Cortex of kidney (tissue), 1 donor: Measurements from ENCODE around the gene YEATS4.

Experiments used
- DNase-seq: peaks from one replicate; lab custom pipeline; 2025; lab: John Stamatoyannopoulos, UW

Gene YEATS4

DNA sequence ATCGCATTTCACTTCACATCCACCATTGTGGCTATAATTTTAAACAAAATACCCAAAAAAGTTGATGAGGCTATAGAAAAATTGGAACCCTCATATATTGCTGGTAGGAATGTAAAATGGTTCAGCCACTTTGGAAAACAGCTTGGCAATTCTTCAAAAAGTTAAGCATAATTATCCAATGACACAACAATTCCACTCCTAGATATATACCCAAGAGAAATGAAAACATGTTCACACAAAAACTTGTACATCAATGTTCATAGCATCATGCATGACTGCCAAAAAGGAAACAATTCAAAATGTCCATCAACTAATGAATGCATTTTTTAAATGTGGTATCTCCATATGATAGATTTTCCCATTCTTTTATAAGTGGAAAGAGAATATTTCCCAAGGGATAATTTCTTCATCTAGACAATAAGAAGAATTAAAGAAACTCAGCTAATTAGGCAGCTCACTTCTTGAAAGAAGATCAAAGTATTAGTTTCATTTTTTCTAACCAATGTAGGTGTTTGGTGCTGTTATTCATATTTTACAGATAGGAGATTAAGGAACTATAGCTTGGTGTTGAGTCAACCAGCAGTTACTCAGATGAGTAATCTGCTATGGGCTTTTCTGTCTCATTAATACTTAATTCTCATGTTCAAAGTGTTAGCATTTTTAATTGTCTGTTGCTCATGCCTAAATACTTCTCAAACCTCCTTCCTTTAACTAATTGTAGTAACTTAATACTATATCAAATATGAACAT is 32.8 kb downstream of the YEATS4 start:
- no peak for DNase-seq

- DNase-seq: no peak
Observed at GRCh38 chr12:69396041-69396440, 36.5 kb downstream of the YEATS4 start.

DNA sequence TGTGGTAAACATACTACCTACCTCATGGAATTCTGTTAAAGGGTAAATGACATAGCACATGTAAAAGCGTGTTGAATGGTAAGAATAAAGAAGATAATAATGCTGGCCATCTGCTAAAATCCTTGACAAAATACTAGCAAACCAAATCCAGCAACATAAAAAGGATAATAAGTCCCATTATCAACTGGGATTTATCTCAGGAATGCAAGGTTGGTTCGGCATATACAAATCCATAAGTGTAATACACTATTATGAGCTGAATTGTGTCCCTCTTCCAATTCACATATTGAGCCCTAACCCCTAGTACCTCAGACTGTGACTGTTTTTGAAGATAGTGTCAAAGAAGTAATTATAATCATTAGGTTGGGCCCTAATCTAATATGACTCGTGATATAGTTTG is 37.4 kb downstream of the YEATS4 start:
- no peak for DNase-seq

GRCh38 chr12:69397978-69398377 is 38.4 kb downstream of the YEATS4 start:
- no peak for DNase-seq

DNA sequence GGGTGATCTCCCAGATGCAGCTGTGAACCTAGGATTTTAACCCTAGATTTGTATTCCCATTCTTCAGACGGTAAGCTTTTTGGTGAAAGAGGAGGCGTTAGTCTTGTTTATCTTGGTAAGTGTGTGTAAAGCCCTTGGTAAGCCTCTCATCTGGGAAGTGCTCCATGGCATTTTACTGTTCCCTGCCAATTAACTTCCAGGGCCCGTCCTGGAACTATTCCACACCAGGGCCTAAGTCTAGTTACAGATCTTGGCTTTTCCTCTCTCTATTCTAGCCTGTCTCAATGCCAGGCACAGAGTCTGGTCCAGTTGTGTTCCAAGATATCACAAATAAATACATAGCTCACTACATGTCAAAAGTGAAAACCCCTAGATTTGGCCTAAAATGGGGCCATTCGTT is 42.4 kb downstream of the YEATS4 start:
- DNase-seq: no peak

DNA sequence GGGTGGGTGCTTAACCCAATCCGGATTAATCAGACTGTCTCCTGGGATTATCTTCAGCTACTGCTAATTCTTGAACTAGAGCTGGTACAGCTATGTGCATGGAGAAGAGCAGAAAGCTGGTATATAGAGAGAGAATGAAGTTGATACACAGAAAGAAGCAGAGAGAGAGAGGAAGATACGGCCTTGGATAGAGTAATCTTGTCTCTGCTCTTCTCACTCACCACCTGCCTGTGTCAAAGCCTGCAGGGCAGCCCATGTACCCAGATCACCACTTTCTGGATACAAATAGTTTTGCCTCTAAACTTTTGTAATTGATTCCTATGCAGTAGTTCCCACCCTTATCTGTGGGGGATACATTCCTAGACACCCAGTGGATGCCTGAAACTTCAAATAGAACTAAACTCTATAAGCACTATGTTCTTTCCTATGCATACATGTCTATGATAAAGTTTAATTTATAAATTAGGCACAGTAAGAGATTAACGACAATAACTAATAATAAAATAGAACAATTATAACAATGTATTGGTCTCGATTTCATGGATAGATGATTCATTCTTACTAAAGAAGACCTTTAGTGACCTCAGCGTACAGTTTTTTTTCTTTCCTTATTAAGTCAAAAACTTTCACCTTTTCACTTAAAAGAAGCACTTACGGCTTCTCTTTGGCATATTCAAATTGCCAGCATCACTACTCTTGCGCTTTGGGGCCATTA is 45.5 kb downstream of the YEATS4 start:
- DNase-seq: no peak

- no peak for DNase-seq
Observed at GRCh38 chr12:69405566-69405865, 46.0 kb downstream of the YEATS4 start.

DNA sequence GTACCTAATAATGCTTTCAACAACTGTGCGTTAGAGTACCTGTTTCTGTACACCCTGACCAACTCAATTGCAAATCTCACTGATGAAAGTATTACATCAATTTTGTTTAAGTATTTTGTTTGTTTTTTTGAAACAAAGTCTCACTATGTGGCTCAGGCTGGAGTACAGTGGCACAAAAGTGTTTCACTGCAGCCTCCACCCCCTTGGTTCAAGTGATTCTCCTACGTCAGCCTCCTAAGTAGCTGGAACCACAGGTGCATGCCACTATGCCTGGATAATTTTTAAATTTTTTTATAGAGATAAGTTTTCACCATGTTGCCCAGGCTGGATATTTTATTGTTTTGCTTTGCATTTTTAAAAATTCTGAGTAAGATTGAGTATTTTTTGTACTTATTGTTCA is 46.7 kb downstream of the YEATS4 start:
- no peak for DNase-seq

DNA sequence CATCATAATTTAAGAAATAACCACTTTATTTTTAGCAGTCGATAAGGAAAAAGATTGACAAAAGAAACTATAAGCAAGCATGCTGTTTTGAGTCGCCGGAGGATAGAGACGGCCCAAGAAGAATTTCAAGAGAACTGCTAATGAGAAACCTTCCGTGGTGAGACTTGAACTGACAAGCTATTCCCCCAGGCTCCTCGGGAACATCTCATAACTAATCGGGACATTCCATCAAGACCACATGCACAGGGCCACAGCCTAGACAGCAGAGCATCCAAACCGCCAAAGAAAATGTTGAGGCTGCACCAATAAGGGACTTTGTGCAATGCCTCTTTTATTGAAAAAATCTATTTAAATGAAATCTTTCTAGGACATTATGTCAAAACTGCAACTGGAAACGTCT is 51.0 kb downstream of the YEATS4 start:
- no peak for DNase-seq

DNA sequence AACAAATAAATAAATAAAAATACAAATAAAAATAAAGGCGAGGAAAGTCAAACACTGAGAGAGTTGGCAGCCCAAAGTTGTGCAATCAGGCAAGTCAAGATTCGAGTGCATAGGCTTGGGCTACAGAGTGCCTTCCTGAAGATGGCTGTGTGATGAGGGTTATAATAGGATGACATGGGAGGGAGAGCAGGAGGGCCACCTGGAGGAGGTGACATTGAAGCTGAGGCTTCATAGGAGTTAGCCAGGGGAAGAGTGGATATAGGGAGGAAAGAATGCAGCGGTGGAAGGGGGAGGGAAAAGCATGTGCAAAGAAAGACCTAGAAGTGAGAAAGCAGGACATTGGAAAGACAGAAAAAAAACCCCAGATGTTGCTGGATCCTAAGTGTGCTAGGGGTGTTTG is 53.1 kb downstream of the YEATS4 start:
- DNase-seq: no peak

DNA sequence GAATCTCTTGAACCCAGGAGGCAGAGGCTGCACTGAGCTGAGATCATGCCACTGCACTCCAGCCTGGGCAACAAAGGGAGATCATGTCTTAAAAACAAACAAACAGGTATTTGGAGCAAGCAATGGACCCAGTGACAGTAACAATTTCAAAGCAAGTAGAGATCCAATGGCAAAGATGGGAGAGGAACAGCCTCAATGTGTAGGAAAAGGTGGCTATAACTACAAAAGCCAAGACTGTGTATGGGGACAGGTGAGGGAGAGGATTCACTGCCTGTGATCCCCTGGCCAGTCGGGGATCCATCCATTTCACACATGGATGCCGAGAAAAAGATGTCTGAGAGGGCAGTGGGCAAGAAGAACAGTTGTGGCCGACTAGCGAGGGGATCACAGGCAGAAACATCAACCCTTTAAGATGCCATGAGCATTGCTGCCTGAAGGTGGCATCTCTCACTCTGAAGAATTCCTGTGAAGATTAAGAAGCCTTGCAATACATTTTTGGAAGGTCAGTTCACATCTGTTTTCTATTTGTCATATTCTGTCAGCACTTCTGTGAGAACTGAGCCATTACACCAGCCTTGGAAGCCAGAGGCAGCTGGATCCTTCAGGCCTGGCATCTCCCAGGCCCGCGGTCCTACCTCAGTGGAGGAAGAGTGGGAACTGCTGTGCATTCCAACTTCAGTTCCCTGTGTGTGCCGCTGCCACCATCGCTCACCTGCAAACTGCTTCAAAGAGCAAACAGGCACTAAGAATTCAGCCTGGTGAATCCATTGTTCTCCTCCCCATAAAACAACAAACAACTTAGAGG is 56.1 kb downstream of the YEATS4 start:
- no peak for DNase-seq

GRCh38 chr12:69417231-69417630 is 57.7 kb downstream of the YEATS4 start:
- DNase-seq: no peak

GRCh38 chr12:69417741-69418167 is 58.2 kb downstream of the YEATS4 start:
- DNase-seq: no peak

GRCh38 chr12:69419701-69420100 is 60.2 kb downstream of the YEATS4 start:
- no peak for DNase-seq

GRCh38 chr12:69421548-69421947 is 62.0 kb downstream of the YEATS4 start:
- DNase-seq: no peak

- no peak for DNase-seq
Observed at GRCh38 chr12:69423037-69423905, 63.7 kb downstream of the YEATS4 start.

- no peak for DNase-seq
Observed at GRCh38 chr12:69425417-69425816, 65.9 kb downstream of the YEATS4 start.

DNA sequence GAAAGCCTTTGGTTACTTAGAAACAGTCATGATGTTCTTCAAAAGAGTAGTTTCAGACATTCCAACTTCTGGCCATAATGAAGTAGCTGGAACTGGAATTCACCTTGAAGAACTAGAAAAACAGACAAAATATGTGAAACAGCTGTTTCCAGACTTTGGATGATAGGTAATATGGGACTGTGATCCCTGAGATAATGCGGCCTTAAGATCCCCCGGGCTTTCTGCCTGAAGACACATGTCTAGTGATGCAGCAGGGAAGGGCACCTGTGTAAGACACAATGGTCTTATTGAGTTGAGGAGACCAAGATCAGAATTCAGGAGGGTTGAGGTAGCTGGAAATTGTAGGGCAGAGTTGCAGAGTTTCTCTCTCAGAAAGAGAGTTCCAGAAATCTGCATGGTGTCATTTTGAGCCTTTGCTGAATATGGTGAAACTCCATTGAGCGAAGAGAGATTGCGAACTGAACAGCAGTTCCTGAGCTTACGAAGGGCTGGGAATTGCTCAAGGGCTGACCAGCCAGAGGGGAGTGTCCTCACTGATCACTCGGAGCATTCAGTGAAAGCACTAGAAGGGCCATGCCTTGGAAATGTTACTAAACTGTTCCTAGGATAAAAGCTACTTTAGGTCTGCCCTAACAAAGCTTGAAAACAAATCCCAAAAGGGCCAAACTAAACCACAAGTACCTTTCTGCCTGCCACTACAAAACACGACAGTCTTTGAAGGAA is 69.0 kb downstream of the YEATS4 start:
- no peak for DNase-seq

DNA sequence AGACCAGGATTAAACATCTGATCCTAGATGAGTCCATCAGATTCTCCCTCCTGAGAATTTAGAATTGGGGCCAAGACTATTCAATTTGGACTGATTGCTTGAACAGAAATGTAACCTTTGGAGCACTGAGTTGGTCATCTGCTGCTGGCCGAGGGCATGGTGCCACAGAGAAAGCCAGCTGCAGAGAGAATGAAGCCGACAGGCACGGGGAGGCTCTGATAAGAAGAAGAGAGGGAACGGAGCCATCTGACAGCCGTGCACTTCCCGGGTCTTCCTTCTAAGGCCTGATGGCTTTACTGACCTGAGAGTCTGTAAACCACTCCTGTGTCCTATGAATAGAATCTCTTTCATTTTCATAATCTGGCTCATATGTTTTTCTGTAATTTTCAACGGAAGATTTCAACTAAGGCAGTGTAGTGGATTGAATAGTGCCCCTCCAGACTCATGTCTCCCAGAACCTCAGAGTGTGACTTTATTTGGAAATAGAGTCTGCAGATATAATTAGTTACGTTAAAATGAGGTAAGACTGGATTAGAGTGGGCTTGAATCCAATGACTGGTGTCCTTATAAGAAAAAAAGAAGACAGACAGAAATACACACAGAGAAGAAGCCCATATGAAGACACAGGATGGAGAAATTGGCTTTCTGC is 71.5 kb downstream of the YEATS4 start:
- no peak for DNase-seq

GRCh38 chr12:69431591-69432222 is 72.2 kb downstream of the YEATS4 start:
- no peak for DNase-seq
